SK-N-MC (cell line): ENCODE data around the gene XPO4.

Experiments used
- EZH2 ChIP-seq: fragments of 200-600 bp; sonication (generic); IDR thresholded peaks from one replicate; pipeline ENCODE4 v1.6.1; 2017; ENCODE audit warnings: antibody characterized with exemption
- POLR2AphosphoS5 ChIP-seq: IDR thresholded peaks from 2 replicates; pipeline ENCODE4 v1.6.1; 2012; ENCODE audit warnings: mild to moderate bottlenecking, low read depth, low read length, borderline replicate concordance

DNA sequence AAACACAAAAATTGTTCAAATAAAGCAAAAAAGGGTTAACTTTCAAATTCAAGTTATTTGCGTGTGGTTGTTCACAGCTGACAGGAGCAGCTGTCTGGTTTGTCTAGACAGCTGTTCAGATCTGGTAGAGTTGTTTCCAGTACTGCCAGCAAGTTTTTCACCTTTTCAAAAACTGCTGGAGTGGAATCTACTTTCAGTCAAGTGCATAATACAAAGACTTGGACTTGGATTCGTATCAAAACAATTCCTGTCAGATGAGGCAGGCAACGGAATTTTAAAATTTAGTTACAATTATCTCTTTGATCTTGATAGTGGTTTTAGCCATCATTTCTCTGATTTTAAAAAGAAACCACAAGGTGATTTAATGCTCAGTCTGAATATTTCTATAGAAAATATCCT is 77.1 kb downstream of the XPO4 start:
- TF ChIP-seq POLR2AphosphoS5 (no peak), EZH2 (no peak)
